ENCODE results near the gene PKD2L1. TPM values are rescaled to one million over a fixed set of nuclear protein-coding genes. Genes with fewer than 3 reads are reported as not detected.

The PKD2L1 gene
- polyA plus RNA-seq, 1 donor (not counting 4 experiments of a cell fraction or from before 2014, with no cell fraction given): not detected

DNA sequence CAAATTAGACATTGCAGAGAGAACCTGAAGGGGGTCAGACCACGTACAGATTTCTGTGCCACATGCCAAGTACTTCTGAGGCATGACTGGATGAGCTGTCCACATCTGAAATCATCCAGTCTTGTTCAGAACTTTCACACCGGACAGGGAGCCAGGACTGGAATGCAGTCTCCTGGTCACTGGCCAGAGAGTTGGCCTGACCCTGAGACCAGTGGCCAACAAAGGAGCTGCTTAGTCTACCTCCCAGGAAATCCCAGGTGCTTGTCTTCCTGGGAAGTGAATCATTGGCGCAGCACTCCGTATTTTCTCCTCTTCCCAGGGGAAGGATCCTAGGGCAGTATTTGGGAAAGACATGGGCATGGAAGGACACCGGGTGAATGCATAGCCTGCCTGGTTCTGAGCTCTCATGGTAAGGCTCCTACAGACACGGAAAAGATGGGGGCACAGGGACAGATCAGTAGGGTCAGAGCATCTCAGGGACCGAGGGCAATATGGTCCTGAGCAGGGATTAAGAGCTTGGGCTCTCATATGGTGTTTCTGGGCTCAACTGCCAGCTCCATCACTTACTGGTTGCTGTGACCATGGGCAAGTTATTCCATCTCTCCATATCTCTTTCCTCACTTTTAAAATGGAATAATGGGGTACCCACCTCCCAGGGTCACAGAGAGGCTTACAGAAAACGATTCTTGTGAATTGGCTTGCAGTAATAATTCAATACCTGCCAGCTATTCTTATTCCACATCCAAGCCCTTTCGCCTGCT lies 15.7 kb upstream of the PKD2L1 start:
- Histone ChIP-seq H3K9me3 (ENCODE audit: control insufficient read depth, low read depth, low read length) (no peaks in the 10 kb centered on the region), H3K27me3 (ENCODE audit: control insufficient read depth, extremely low read depth, insufficient read depth, low read length) (no peaks in the 10 kb centered on the region), H3K4me2 (ENCODE audit: control insufficient read depth, extremely low read depth, insufficient read depth, low read depth, low read length) (peak overlapping the region; percentile 63), H4K20me1 (ENCODE audit: control insufficient read depth, extremely low read depth, insufficient read depth, low read length) (peaks cover 25% of the 10 kb centered on the region), H3K4me3 (ENCODE audit: control insufficient read depth in 2 of 3, extremely low read depth in 1 of 3, insufficient read depth in 2 of 3, low read depth in 1 of 3, low read length in 3 of 3) (peak overlapping the region; percentile 81 to 96 (median 84)), H3K79me2 (ENCODE audit: control insufficient read depth, insufficient read depth, low read length) (peaks cover 43% of the 10 kb centered on the region), H3K27ac (ENCODE audit: control insufficient read depth, insufficient read depth, low read length) (peak overlapping the region; percentile 59), H2AFZ (ENCODE audit: control insufficient read depth, low read length) (no peak overlapping the region), H3K4me1 (ENCODE audit: control insufficient read depth, extremely low read depth, insufficient read depth, low read length) (peaks cover 31% of the 10 kb centered on the region), H3K9me1 (ENCODE audit: control insufficient read depth, extremely low read depth, insufficient read depth, low read length) (peaks cover under 1% of the 10 kb centered on the region), H3K36me3 (ENCODE audit: control insufficient read depth in 2 of 2, extremely low read depth in 1 of 2, insufficient read depth in 2 of 2, low read length in 2 of 2) (peaks cover 22 to 31% of the 10 kb centered on the region in 2 experiments), H3K9ac (ENCODE audit: control insufficient read depth, extremely low read depth, insufficient read depth, low read length) (peak overlapping the region; percentile 86)
- TF ChIP-seq, protein P1, sequence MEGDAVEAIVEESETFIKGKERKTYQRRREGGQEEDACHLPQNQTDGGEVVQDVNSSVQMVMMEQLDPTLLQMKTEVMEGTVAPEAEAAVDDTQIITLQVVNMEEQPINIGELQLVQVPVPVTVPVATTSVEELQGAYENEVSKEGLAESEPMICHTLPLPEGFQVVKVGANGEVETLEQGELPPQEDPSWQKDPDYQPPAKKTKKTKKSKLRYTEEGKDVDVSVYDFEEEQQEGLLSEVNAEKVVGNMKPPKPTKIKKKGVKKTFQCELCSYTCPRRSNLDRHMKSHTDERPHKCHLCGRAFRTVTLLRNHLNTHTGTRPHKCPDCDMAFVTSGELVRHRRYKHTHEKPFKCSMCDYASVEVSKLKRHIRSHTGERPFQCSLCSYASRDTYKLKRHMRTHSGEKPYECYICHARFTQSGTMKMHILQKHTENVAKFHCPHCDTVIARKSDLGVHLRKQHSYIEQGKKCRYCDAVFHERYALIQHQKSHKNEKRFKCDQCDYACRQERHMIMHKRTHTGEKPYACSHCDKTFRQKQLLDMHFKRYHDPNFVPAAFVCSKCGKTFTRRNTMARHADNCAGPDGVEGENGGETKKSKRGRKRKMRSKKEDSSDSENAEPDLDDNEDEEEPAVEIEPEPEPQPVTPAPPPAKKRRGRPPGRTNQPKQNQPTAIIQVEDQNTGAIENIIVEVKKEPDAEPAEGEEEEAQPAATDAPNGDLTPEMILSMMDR (optimal IDR thresholded peaks at IDR 0.05 in 1 of 3, IDR thresholded peaks at IDR 0.05 in 1 of 3, conservative IDR thresholded peaks at IDR 0.05 in 1 of 3; ENCODE audit: extremely low read depth in 1 of 3, insufficient read depth in 2 of 3, low read length in 3 of 3): no peak
- TF ChIP-seq EZH2 (IDR thresholded peaks at IDR 0.05; ENCODE audit: low read length): no peak
- FAIRE-seq (no peak), DNase-seq (ENCODE audit: low read depth, low spot score) (no peak)
- dilution Hi-C loops (cut with MboI; ENCODE audit: extremely low pct_ligation_motif_present, low sequenced_read_pairs): loop anchor here (25.0 kb wide), 1 partner anchor 92 kb away; no protein-coding TSS in a partner anchor

DNA sequence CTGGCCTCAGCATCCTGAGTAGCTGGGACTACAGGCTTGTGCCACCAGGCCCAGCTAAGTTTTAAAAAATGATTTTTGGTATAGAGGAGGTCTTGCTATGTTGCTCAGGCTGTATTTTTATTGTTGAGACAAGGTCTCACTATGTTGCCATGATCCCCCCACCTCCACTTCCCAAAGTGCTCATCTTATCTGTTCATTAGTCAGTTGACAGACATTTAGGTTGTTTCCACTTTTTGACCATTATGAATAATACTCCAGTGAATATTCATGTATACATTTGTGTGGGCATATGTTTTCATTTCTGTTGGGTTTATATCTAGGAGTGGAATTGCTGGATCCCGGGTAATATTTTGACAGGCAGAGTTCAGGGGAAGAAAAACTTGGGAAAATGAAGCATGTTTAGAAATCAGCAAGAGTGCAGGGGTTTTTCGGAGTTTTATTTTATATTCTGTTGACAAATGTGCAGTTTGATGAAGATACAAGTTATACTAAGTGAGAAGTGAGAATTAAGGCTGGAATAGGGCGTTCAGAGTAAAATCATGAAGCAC lies 14.3 kb upstream of the PKD2L1 start:
- Histone ChIP-seq H3K4me2 (ENCODE audit: control insufficient read depth, extremely low read depth, insufficient read depth, low read depth, low read length) (no peak overlapping the region), H3K4me3 (ENCODE audit: control insufficient read depth in 2 of 3, extremely low read depth in 1 of 3, insufficient read depth in 2 of 3, low read depth in 1 of 3, low read length in 3 of 3) (no peak overlapping the region), H3K4me1 (ENCODE audit: control insufficient read depth, extremely low read depth, insufficient read depth, low read length) (peaks cover 17% of the 10 kb centered on the region), H3K27ac (ENCODE audit: control insufficient read depth, insufficient read depth, low read length) (no peak overlapping the region), H3K79me2 (ENCODE audit: control insufficient read depth, insufficient read depth, low read length) (peaks cover 29% of the 10 kb centered on the region), H4K20me1 (ENCODE audit: control insufficient read depth, extremely low read depth, insufficient read depth, low read length) (peaks cover 12% of the 10 kb centered on the region), H3K27me3 (ENCODE audit: control insufficient read depth, extremely low read depth, insufficient read depth, low read length) (no peaks in the 10 kb centered on the region), H3K36me3 (ENCODE audit: control insufficient read depth in 2 of 2, extremely low read depth in 1 of 2, insufficient read depth in 2 of 2, low read length in 2 of 2) (peaks cover 12 to 16% of the 10 kb centered on the region in 2 experiments), H3K9me3 (ENCODE audit: control insufficient read depth, low read depth, low read length) (no peaks in the 10 kb centered on the region), H3K9ac (ENCODE audit: control insufficient read depth, extremely low read depth, insufficient read depth, low read length) (no peak overlapping the region), H3K9me1 (ENCODE audit: control insufficient read depth, extremely low read depth, insufficient read depth, low read length) (no peaks in the 10 kb centered on the region), H2AFZ (ENCODE audit: control insufficient read depth, low read length) (no peak overlapping the region)
- DNase-seq (ENCODE audit: low read depth, low spot score) (no peak), FAIRE-seq (no peak)
- no peak for TF ChIP-seq EZH2 (IDR thresholded peaks at IDR 0.05; ENCODE audit: low read length)
- TF ChIP-seq, protein P1 (optimal IDR thresholded peaks at IDR 0.05 in 1 of 3, IDR thresholded peaks at IDR 0.05 in 1 of 3, conservative IDR thresholded peaks at IDR 0.05 in 1 of 3; ENCODE audit: extremely low read depth in 1 of 3, insufficient read depth in 2 of 3, low read length in 3 of 3): no peak
- dilution Hi-C loops (cut with MboI; ENCODE audit: extremely low pct_ligation_motif_present, low sequenced_read_pairs): loop anchor here (25.0 kb wide), 1 partner anchor 93 kb away; no protein-coding TSS in a partner anchor

All from keratinocyte (primary cell).